ENCODE data around the gene S100G.
"Not testable (repeated sequence)": the region's sequence is repeated elsewhere in the genome, so short reads cannot be mapped to it uniquely, and the experiment has no call there.

The S100G gene

DNA sequence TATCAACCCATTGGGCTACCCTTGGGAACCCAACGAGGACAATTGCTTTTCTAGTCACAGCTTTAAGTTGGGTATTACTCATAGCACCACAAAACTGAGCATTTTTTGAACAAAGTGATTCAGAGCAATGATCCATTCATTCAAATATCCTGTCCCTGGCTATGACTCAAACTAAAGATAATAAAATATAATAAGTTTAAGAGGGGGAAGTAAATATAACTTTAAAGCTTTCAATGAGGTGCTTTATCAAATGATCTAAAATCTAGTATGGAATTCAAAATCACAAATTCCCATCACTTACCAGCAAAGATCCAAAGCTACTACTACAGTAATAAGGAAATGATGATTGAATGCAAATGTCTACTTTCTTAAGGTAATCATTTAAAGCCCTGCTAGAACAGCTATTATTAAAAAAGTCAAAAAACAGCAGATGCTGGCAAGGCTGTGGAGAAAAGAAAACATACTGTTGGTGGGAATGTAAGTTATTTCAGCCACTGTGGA lies 39.8 kb upstream of the S100G start:
- DNase-seq (ENCODE audit: low read depth): no peak
- no peak overlapping the region for H3K4me3 ChIP-seq (ENCODE audit: low read depth, low read length)
- TF ChIP-seq POLR2A (IDR thresholded peaks at IDR 0.05; ENCODE audit: extremely low read depth, insufficient read length): no peak
- TF ChIP-seq, protein P1, sequence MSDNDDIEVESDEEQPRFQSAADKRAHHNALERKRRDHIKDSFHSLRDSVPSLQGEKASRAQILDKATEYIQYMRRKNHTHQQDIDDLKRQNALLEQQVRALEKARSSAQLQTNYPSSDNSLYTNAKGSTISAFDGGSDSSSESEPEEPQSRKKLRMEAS (IDR thresholded peaks at IDR 0.05; ENCODE audit: low read depth, low read length): no peak
- TF ChIP-seq CTCF (IDR thresholded peaks at IDR 0.05; ENCODE audit: low read depth, low read length): no peak
- TF ChIP-seq MYC (IDR thresholded peaks at IDR 0.05; ENCODE audit: low read depth, low read length): no peak

DNA sequence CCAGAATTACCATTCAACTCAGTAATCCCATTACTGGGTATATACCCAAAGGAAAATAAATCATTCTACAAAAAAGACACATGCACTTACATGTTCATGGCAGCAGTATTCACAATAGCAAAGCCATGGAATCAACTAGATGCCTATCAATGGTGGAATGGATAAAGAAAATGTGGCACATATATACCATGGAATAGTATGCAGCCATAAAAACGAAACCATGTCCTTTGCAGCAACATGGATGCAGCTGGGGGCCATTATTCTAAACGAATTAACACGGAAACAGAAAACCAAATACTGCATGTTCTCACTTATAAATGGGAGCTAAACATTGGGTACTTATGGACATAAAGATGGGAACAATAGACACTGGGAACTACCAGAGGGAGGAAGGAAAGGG lies 39.3 kb upstream of the S100G start:
- H3K4me3 ChIP-seq (ENCODE audit: low read depth, low read length); DNase-seq (ENCODE audit: low read depth): not testable (repeated sequence)

- TF ChIP-seq POLR2A (IDR thresholded peaks at IDR 0.05; ENCODE audit: extremely low read depth, insufficient read length): no peak
- no peak for TF ChIP-seq MYC (IDR thresholded peaks at IDR 0.05; ENCODE audit: low read depth, low read length)
- TF ChIP-seq, protein P1 (IDR thresholded peaks at IDR 0.05; ENCODE audit: low read depth, low read length): no peak
- no peak for TF ChIP-seq CTCF (IDR thresholded peaks at IDR 0.05; ENCODE audit: low read depth, low read length)
- DNase-seq (ENCODE audit: low read depth): no peak
- H3K4me3 ChIP-seq (ENCODE audit: low read depth, low read length): no peak overlapping the region
These were observed 37.6 kb upstream of the S100G start for GRCh38 chrX:16612257-16612897.

DNA sequence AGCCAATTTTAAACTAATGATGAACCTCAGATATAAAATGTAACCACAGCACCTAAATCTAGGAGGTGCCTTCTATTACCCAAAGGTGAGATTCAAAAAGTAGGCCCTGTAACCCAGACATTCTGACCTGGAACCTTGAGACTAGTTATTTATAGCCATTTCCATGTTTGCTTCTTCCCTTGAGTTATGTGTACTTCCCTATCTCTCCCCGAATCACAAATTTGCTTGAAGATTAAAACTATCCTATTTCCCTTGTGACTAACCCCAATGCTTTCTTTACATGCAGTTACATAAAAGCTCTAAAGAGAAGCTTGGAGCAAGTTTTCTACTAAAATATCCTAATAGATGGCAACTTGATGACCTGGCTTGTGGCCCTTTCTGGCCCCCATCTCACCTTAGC lies 32.6 kb upstream of the S100G start:
- no peak overlapping the region for H3K4me3 ChIP-seq (ENCODE audit: low read depth, low read length)
- no peak for TF ChIP-seq MYC (IDR thresholded peaks at IDR 0.05; ENCODE audit: low read depth, low read length)
- TF ChIP-seq, protein P1 (IDR thresholded peaks at IDR 0.05; ENCODE audit: low read depth, low read length): no peak
- no peak for TF ChIP-seq POLR2A (IDR thresholded peaks at IDR 0.05; ENCODE audit: extremely low read depth, insufficient read length)
- no peak for DNase-seq (ENCODE audit: low read depth)

DNA sequence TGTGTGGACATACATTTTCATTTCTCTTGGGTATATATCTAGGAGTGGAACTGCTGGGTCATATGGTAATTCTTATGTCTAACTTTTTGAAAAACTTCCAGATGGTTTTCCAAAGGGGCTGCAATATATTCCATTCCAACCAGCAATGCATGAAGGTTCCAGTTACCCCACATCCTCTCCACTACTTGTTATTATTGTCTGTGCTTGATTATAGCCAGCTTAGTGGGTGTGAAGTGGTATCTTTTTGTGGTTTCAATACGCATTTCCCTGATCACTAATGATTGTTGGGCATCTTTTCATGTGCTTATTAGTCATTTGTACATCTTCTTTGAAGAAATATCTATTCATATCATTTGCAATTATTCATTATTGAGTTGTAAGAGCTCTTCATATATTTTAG lies 31.5 kb upstream of the S100G start:
- no peak overlapping the region for H3K4me3 ChIP-seq (ENCODE audit: low read depth, low read length)
- no peak for DNase-seq (ENCODE audit: low read depth)
- no peak for TF ChIP-seq MYC (IDR thresholded peaks at IDR 0.05; ENCODE audit: low read depth, low read length)

DNA sequence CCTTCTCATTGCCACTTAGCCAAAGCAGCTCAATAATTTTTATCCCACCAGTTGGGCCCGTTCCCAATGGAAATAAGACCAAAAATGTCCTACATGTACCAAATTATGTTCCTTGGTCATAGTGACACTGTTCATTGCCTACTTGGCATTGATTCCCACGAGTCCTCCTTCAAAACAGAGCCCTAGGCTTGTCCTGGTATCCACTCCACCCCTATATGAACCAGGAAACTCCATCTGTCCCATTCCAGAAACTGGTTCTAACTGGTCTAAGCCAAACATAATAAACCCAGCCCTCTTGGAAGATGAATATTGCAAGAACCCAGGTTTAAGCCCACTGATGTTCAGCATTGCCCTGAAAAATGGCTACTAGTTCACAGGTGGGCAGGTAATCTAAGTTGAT lies 30.9 kb upstream of the S100G start:
- H3K4me3 ChIP-seq (ENCODE audit: low read depth, low read length): no peak overlapping the region
- no peak for DNase-seq (ENCODE audit: low read depth)
- no peak for TF ChIP-seq MYC (IDR thresholded peaks at IDR 0.05; ENCODE audit: low read depth, low read length)

DNA sequence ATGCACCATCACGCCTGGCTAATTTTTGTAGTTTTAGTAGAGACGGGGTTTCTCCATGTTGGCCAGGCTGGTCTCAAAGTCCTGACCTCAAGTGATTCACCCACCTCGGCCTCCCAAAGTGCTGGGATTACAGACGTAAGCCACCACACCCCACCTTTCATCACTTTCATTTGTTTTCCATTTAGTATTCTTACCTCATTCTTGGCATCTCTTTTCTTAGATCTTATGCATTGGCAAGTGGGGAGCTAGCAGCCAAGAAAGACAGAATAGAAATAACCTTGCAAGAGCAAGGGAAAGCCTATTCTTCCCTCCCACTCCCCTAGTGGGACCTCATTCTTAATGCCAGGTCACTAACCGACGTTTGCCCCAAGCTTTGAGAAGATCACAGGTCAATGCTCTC lies 21.4 kb upstream of the S100G start:
- DNase-seq (ENCODE audit: low read depth); H3K4me3 ChIP-seq (ENCODE audit: low read depth, low read length): not testable (repeated sequence)

- TF ChIP-seq, protein P1 (IDR thresholded peaks at IDR 0.05; ENCODE audit: low read depth, low read length): no peak
- no peak for TF ChIP-seq POLR2A (IDR thresholded peaks at IDR 0.05; ENCODE audit: extremely low read depth, insufficient read length)
- no peak overlapping the region for H3K4me3 ChIP-seq (ENCODE audit: low read depth, low read length)
- DNase-seq (ENCODE audit: low read depth): no peak
These were observed 20.9 kb upstream of the S100G start for GRCh38 chrX:16628946-16629595.

GRCh38 chrX:16629909-16630308 lies 20.0 kb upstream of the S100G start:
- DNase-seq (ENCODE audit: low read depth): no peak
- TF ChIP-seq CTCF (IDR thresholded peaks at IDR 0.05; ENCODE audit: low read depth, low read length): no peak
- TF ChIP-seq MYC (IDR thresholded peaks at IDR 0.05; ENCODE audit: low read depth, low read length): no peak
- TF ChIP-seq, protein P1 (IDR thresholded peaks at IDR 0.05; ENCODE audit: low read depth, low read length): no peak
- TF ChIP-seq POLR2A (IDR thresholded peaks at IDR 0.05; ENCODE audit: extremely low read depth, insufficient read length): no peak
- H3K4me3 ChIP-seq (ENCODE audit: low read depth, low read length): no peak overlapping the region
